ENCODE measurements around the gene PPP1R3D.
"Not testable (repeated sequence)": the region's sequence is repeated elsewhere in the genome, so short reads cannot be mapped to it uniquely, and the experiment has no call there.

PPP1R3D gene

GRCh38 chr20:59911041-59911440 lies 29.1 kb downstream of the PPP1R3D start:
- DNase-seq: no peak

GRCh38 chr20:59908855-59909254 lies 31.2 kb downstream of the PPP1R3D start:
- DNase-seq: no peak

GRCh38 chr20:59903621-59904020 lies 36.5 kb downstream of the PPP1R3D start:
- no peak for DNase-seq

- DNase-seq: no peak
Observed at GRCh38 chr20:59902470-59902869, 37.6 kb downstream of the PPP1R3D start.

GRCh38 chr20:59895908-59896307 lies 44.2 kb downstream of the PPP1R3D start:
- DNase-seq: peak; percentile 13

- peak; percentile 25 for DNase-seq
Observed at GRCh38 chr20:59891581-59891980, 48.5 kb downstream of the PPP1R3D start.

DNA sequence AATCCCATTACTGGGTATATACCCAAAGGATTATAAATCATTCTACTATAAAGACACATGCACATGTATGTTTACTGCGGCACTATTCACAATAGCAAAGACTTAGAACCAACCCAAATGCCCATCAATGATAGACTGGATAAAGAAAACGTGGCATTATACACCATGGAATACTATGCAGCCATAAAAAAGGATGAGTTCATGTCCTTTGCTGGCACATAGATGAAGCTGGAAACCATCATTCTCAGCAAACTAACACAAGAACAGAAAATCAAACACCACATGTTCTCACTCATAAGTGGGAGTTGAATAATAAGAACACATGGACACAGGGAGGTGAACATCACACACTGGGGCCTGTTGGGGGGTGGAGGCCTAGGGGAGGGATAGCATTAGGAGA lies 50.1 kb downstream of the PPP1R3D start:
- not testable (repeated sequence) for DNase-seq

DNA sequence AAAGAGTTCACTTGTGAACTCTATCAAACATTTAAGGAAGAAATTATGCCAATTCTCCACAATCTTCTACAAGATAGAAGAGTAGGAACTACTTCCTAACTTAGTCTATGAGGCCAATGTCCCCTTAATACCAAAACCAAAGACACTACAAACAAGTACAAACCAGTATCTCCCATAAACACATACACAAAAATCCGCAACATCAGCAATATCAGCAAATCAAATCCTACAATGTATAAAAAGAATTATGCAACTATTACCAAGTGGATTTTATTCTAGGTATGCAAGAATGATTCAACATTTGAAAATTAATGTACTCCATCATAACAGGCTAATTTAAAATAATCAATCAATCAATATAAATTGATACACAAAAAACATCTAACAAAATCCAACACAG lies 52.1 kb downstream of the PPP1R3D start:
- no peak for DNase-seq

Data from DMS53 (cell line).